ENCODE data around the gene MAP3K10. TPM values are rescaled to one million over a fixed set of nuclear protein-coding genes. Genes with fewer than 3 reads are reported as not detected.

MAP3K10 gene
- total RNA-seq, 2 donors from 2014 or later: 12.3 to 13.6 TPM

- no peak overlapping the region for H3K27ac ChIP-seq
- no peak for DNase-seq (ENCODE audit: low spot score)
- H3K9me3 ChIP-seq: no peaks in the 10 kb centered on the region
- no peaks in the 10 kb centered on the region for H3K27me3 ChIP-seq
- H3K4me3 ChIP-seq: no peak overlapping the region
- peaks cover 0 to 44% of the 10 kb centered on the region in 2 donors for H3K4me1 ChIP-seq
- no peak for TF ChIP-seq CTCF (IDR thresholded peaks at IDR 0.05)
- peaks cover 11% of the 10 kb centered on the region for H3K36me3 ChIP-seq
Observed at GRCh38 chr19:40245506-40246128, 54.4 kb downstream of the MAP3K10 start.

GRCh38 chr19:40246292-40247073 lies 55.3 kb downstream of the MAP3K10 start:
- peaks cover 0 to 39% of the 10 kb centered on the region in 2 donors for H3K4me1 ChIP-seq

GRCh38 chr19:40247178-40247577 lies 56.0 kb downstream of the MAP3K10 start:
- Histone ChIP-seq H3K9me3 (no peaks in the 10 kb centered on the region), H3K27ac (no peak overlapping the region), H3K4me1 (peaks cover 0 to 32% of the 10 kb centered on the region in 2 donors), H3K27me3 (no peaks in the 10 kb centered on the region), H3K36me3 (peaks cover 4% of the 10 kb centered on the region), H3K4me3 (no peak overlapping the region)
- TF ChIP-seq CTCF (IDR thresholded peaks at IDR 0.05): no peak
- no peak for DNase-seq (ENCODE audit: low spot score)

More at GRCh38 chr19:40246292-40247073, 55.3 kb downstream of the MAP3K10 start:
- Histone ChIP-seq H3K36me3 (peaks cover 9% of the 10 kb centered on the region), H3K9me3 (no peaks in the 10 kb centered on the region), H3K27me3 (no peaks in the 10 kb centered on the region), H3K4me3 (no peak overlapping the region), H3K27ac (no peak overlapping the region)
- DNase-seq (ENCODE audit: low spot score): no peak
- TF ChIP-seq CTCF (IDR thresholded peaks at IDR 0.05): no peak

- Histone ChIP-seq H3K36me3 (peaks cover 4% of the 10 kb centered on the region), H3K27me3 (no peaks in the 10 kb centered on the region), H3K4me3 (no peak overlapping the region), H3K4me1 (peaks cover 0 to 32% of the 10 kb centered on the region in 2 donors), H3K9me3 (no peaks in the 10 kb centered on the region), H3K27ac (no peak overlapping the region)
- TF ChIP-seq CTCF (IDR thresholded peaks at IDR 0.05): no peak
- DNase-seq (ENCODE audit: low spot score): no peak
Observed at GRCh38 chr19:40247735-40248262, 56.6 kb downstream of the MAP3K10 start.

GRCh38 chr19:40249201-40249600 lies 58.0 kb downstream of the MAP3K10 start:
- H3K36me3 ChIP-seq: peaks cover 4% of the 10 kb centered on the region
- H3K27me3 ChIP-seq: no peaks in the 10 kb centered on the region
- H3K27ac ChIP-seq: no peak overlapping the region
- H3K4me1 ChIP-seq: peaks cover 0 to 32% of the 10 kb centered on the region in 2 donors
- no peak for TF ChIP-seq CTCF (IDR thresholded peaks at IDR 0.05)
- DNase-seq (ENCODE audit: low spot score): no peak
- no peak overlapping the region for H3K4me3 ChIP-seq
- no peaks in the 10 kb centered on the region for H3K9me3 ChIP-seq

Data from right atrium auricular region (tissue), 2 donors.